ENCODE measurements around the gene ACOX1.

- no peak for TF ChIP-seq CTCF (IDR thresholded peaks at IDR 0.05)
- TF ChIP-seq POLR2A (IDR thresholded peaks at IDR 0.05) = no peak
These were observed 64.2 kb downstream of the ACOX1 start for GRCh38 chr17:75914643-75915267.
